H9 (cell line): ENCODE data around the gene KPTN. TPM values are rescaled to one million over a fixed set of nuclear protein-coding genes. Genes with fewer than 3 reads are reported as not detected.

ENCODE experiments used
- DNase-seq: peaks from one replicate; pipeline ENCODE4 v3.0.0-alpha.2; 2017
- H2AFZ ChIP-seq: one replicate; pipeline ENCODE4 v1.6.1; 2013; ENCODE audit warnings: mild to moderate bottlenecking, low read length, control low read depth, moderate library complexity
- H2AK5ac ChIP-seq: 2 replicates; pipeline ENCODE4 v1.6.1; 2013; ENCODE audit warnings: low read length, control low read depth, mixed read lengths; ENCODE audit not compliant: insufficient read length
- H2BK120ac ChIP-seq: one replicate; pipeline ENCODE4 v1.6.1; 2013; ENCODE audit warnings: low read depth, mild to moderate bottlenecking, low read length, control low read depth, inconsistent platforms; ENCODE audit not compliant: poor library complexity, severe bottlenecking
- H2BK12ac ChIP-seq: 2 replicates; pipeline ENCODE4 v1.6.1; 2013; ENCODE audit warnings: low read length, control low read depth, mixed read lengths, low read depth; ENCODE audit not compliant: insufficient read length
- H2BK15ac ChIP-seq: 2 replicates; pipeline ENCODE4 v1.6.1; 2013; ENCODE audit warnings: low read depth, low read length, control low read depth
- H2BK20ac ChIP-seq: one replicate; pipeline ENCODE4 v1.6.1; 2013; ENCODE audit warnings: low read depth, mild to moderate bottlenecking, low read length, control low read depth, inconsistent platforms; ENCODE audit not compliant: poor library complexity, severe bottlenecking
- H2BK5ac ChIP-seq: 2 replicates; pipeline ENCODE4 v1.6.1; 2013; ENCODE audit warnings: low read length, control low read depth, mixed read lengths; ENCODE audit not compliant: insufficient read length
- H3K14ac ChIP-seq: 2 replicates; pipeline ENCODE4 v1.6.1; 2013; ENCODE audit warnings: low read length, control low read depth; ENCODE audit not compliant: insufficient read depth
- H3K18ac ChIP-seq: 2 replicates; pipeline ENCODE4 v1.6.1; 2013; ENCODE audit warnings: low read depth, mild to moderate bottlenecking, mixed read lengths, low read length, control low read depth; ENCODE audit not compliant: insufficient read length
- H3K23ac ChIP-seq: 2 replicates; pipeline ENCODE4 v1.6.1; 2013; ENCODE audit warnings: low read length, control low read depth, mixed read lengths, low read depth; ENCODE audit not compliant: insufficient read length
- H3K23me2 ChIP-seq: 2 replicates; pipeline ENCODE4 v1.6.1; 2013; ENCODE audit warnings: low read depth, mild to moderate bottlenecking, mixed read lengths, low read length, control low read depth; ENCODE audit not compliant: insufficient read length, poor library complexity, severe bottlenecking
- H3K27ac ChIP-seq: 2 replicates; pipeline ENCODE4 v1.5.1; 2013; ENCODE audit warnings: low read length, control low read depth, mixed read lengths, low read depth; ENCODE audit not compliant: insufficient read length
- H3K27me3 ChIP-seq: 2 replicates; pipeline ENCODE4 v1.6.1; 2013; ENCODE audit warnings: low read length, control low read depth, inconsistent platforms; ENCODE audit not compliant: insufficient read depth
- H3K4ac ChIP-seq: 2 replicates; pipeline ENCODE4 v1.6.1; 2013; ENCODE audit warnings: low read depth, mild to moderate bottlenecking, control low read depth, inconsistent platforms, low read length, moderate library complexity
- H3K4me1 ChIP-seq: 2 replicates; pipeline ENCODE4 v1.6.1; 2013; ENCODE audit warnings: low read length, control low read depth, inconsistent platforms; ENCODE audit not compliant: insufficient read depth
- H3K4me2 ChIP-seq: 2 replicates; pipeline ENCODE4 v1.6.1; 2013; ENCODE audit warnings: low read length, control low read depth, mixed read lengths; ENCODE audit not compliant: insufficient read length, insufficient read depth
- H3K56ac ChIP-seq: 2 replicates; pipeline ENCODE4 v1.6.1; 2013; ENCODE audit warnings: low read depth, mild to moderate bottlenecking, mixed read lengths, low read length, control low read depth; ENCODE audit not compliant: insufficient read length
- H3K79me1 ChIP-seq: 2 replicates; pipeline ENCODE4 v1.6.1; 2013; ENCODE audit warnings: low read depth, mild to moderate bottlenecking, moderate library complexity, low read length, control low read depth, inconsistent platforms; ENCODE audit not compliant: insufficient read depth, poor library complexity, severe bottlenecking
- H3K79me2 ChIP-seq: 2 replicates; pipeline ENCODE4 v1.6.1; 2013; ENCODE audit warnings: low read length, control low read depth, inconsistent platforms; ENCODE audit not compliant: insufficient read depth
- H3K9ac ChIP-seq: 2 replicates; pipeline ENCODE4 v1.6.1; 2013; ENCODE audit warnings: low read length, control low read depth, mixed read lengths; ENCODE audit not compliant: insufficient read length; ENCODE audit errors: extremely low read depth
- H3K9me3 ChIP-seq: one replicate; pipeline ENCODE4 v1.6.1; 2013; ENCODE audit warnings: low read depth, low read length, inconsistent platforms; ENCODE audit not compliant: control insufficient read depth
- H3T11ph ChIP-seq: one replicate; pipeline ENCODE4 v1.6.1; 2013; ENCODE audit warnings: mild to moderate bottlenecking, low read length, control low read depth, inconsistent platforms
- H4K20me1 ChIP-seq: one replicate; pipeline ENCODE4 v1.6.1; 2013; ENCODE audit not compliant: control insufficient read depth, insufficient read length, insufficient read depth
- H4K5ac ChIP-seq: 2 replicates; pipeline ENCODE4 v1.6.1; 2013; ENCODE audit warnings: low read depth, mild to moderate bottlenecking, mixed read lengths, low read length, control low read depth; ENCODE audit not compliant: insufficient read length
- H4K8ac ChIP-seq: replicated peaks from 2 replicates; pipeline ENCODE4 v1.6.1; 2013; ENCODE audit warnings: low read length, control low read depth, mixed read lengths, low read depth; ENCODE audit not compliant: insufficient read length
- H4K91ac ChIP-seq: 2 replicates; pipeline ENCODE4 v1.6.1; 2013; ENCODE audit warnings: low read depth, mild to moderate bottlenecking, moderate library complexity, mixed read lengths, low read length, control low read depth; ENCODE audit not compliant: insufficient read length
- H3K27ac Mint-ChIP-seq, 3 experiments: 2 replicates in 2 of 3; 3 replicates in 1 of 3; pipeline ENCODE4 v1.8.0; 2020 to 2021; ENCODE audit warnings: mixed read lengths in 3 of 3, mild to moderate bottlenecking in 1 of 3, moderate library complexity in 1 of 3
- H3K27me3 Mint-ChIP-seq: 2 replicates; pipeline ENCODE4 v1.8.0; 2021; ENCODE audit warnings: low read depth, mild to moderate bottlenecking, moderate library complexity, mixed read lengths
- H3K36me3 Mint-ChIP-seq, 3 experiments: 2 replicates in 2 of 3; 3 replicates in 1 of 3; pipeline ENCODE4 v1.8.0; 2020 to 2021; ENCODE audit warnings: low read depth in 3 of 3, mixed read lengths in 3 of 3; ENCODE audit not compliant: insufficient read depth in 1 of 3
- H3K4me1 Mint-ChIP-seq, 2 experiments: 2 replicates each; pipeline ENCODE4 v1.8.0; 2020; ENCODE audit warnings: mixed read lengths in 2 of 2
- H3K4me3 Mint-ChIP-seq, 2 experiments: 2 replicates in 1 of 2; 3 replicates in 1 of 2; pipeline ENCODE4 v1.8.0; 2020 to 2021; ENCODE audit warnings: mild to moderate bottlenecking in 2 of 2, mixed read lengths in 2 of 2, moderate library complexity in 1 of 2
- H3K9me3 Mint-ChIP-seq, 2 experiments: 2 replicates in 1 of 2; 3 replicates in 1 of 2; pipeline ENCODE4 v1.8.0; 2020; ENCODE audit warnings: mild to moderate bottlenecking in 2 of 2, mixed read lengths in 2 of 2, moderate library complexity in 1 of 2
- CTCF ChIP-seq: fragments of 200-600 bp; sonication (generic); conservative IDR thresholded peaks from 3 replicates; pipeline ENCODE4 v1.8.0; 2021; ENCODE audit warnings: antibody characterized with exemption, mild to moderate bottlenecking
- WGBS: extraction: QIAGEN DNeasy Blood & Tissue Kit; methylation state at CpG from one replicate; pipeline ENCODE4 v1.1.7; 2013; ENCODE audit warnings: missing lambda C conversion rate, low lambda C conversion rate, mixed read lengths; ENCODE audit not compliant: insufficient read length; ENCODE audit errors: extremely low coverage; 5-methylcytosine and 5-hydroxymethylcytosine counted together
- total RNA-seq: library from RNA; stranded (reverse); gene quantifications from 2 replicates; pipeline ENCODE4 v1.2.1, GENCODE V29; 2021

Gene KPTN
- total RNA-seq, 1 experiment from 2014 or later, result 35.4 TPM

DNA sequence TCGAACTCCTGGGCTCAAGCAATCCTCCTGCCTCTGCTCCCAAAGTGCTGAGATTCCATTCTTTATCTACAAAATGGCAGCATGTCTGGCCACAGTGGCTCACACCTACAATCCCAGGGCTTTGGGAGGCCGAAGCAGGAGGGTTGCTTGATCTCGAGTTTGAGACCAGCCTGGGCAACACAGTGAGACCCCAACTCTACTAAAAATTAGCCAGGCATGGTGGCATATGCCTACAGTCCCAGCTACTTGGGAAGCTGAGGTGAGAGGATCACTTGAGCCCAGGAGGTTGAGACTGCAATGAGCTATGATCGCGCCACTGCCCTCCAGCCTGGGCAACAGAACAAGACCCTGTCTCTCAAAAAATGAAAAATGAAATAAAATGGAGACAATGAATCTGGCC lies 24.7 kb upstream of the KPTN start:
- Mint-ChIP-seq H3K27ac (no peak overlapping the region), H3K4me3 (no peak overlapping the region), H3K27me3 (no peaks in the 10 kb centered on the region), H3K4me1 (peaks cover 16 to 20% of the 10 kb centered on the region in 2 experiments), H3K36me3 (peaks cover 0 to under 1% (median 0%) of the 10 kb centered on the region in 3 experiments; a peak in 1 of 7 replicates), H3K9me3 (no peaks in the 10 kb centered on the region)
- H3K79me2 ChIP-seq, result peaks cover 3% of the 10 kb centered on the region; the same call in 1 of the 2 replicates
- no peak overlapping the region for H2AK5ac ChIP-seq
- H3K14ac ChIP-seq, result no peak overlapping the region
- no peak for TF ChIP-seq CTCF
- no peak overlapping the region for H4K91ac ChIP-seq
- H2BK20ac ChIP-seq, result no peak overlapping the region
- no peak overlapping the region for H3K56ac ChIP-seq
- H3T11ph ChIP-seq, result no peak overlapping the region
- no peaks in the 10 kb centered on the region for H3K23me2 ChIP-seq
- no peak overlapping the region for H2BK12ac ChIP-seq
- no peak overlapping the region for H2AFZ ChIP-seq
- no peaks in the 10 kb centered on the region for H3K9me3 ChIP-seq
- H3K4ac ChIP-seq, result no peak overlapping the region
- H3K23ac ChIP-seq, result no peak overlapping the region
- no peak overlapping the region for H4K5ac ChIP-seq
- H4K20me1 ChIP-seq, result no peaks in the 10 kb centered on the region
- no peak overlapping the region for H3K27ac ChIP-seq
- no peak overlapping the region for H3K9ac ChIP-seq
- no peak overlapping the region for H3K18ac ChIP-seq
- H3K4me2 ChIP-seq, result no peak overlapping the region
- peaks cover 9% of the 10 kb centered on the region for H3K79me1 ChIP-seq
- no peak for DNase-seq
- H3K4me1 ChIP-seq, result no peaks in the 10 kb centered on the region
- no peak overlapping the region for H2BK120ac ChIP-seq
- H4K8ac ChIP-seq, result no peak overlapping the region
- H3K27me3 ChIP-seq, result no peaks in the 10 kb centered on the region
- no CpG with 5 or more reads among the region's 5 CpGs for WGBS
- H2BK15ac ChIP-seq, result no peak overlapping the region
- no peak overlapping the region for H2BK5ac ChIP-seq
